ENCODE data around the gene S1PR5. TPM values are rescaled to one million over a fixed set of nuclear protein-coding genes. Genes with fewer than 3 reads are reported as not detected.

Gene S1PR5
- polyA plus RNA-seq, 1 experiment: 0.40 TPM

- POLR2A ChIA-PET: no interaction called here
- no peak for DNase-seq (ENCODE audit: low read depth)
These were observed 47.9 kb upstream of the S1PR5 start for GRCh38 chr19:10565028-10565566.

GRCh38 chr19:10562609-10563008 lies 45.4 kb upstream of the S1PR5 start:
- Histone ChIP-seq H3K36me3 (ENCODE audit: control insufficient read depth, insufficient read depth, low read length) (peaks cover 14% of the 10 kb centered on the region), H3K27me3 (ENCODE audit: control insufficient read depth, insufficient read depth, low read length) (no peaks in the 10 kb centered on the region), H3K4me3 (ENCODE audit: low read depth, low read length) (no peak overlapping the region)
- no peak for DNase-seq (ENCODE audit: low read depth)
- no peak for TF ChIP-seq CTCF (IDR thresholded peaks at IDR 0.05; ENCODE audit: insufficient read depth, low read depth, low read length)
- ChIA-PET CTCF (interaction anchor here (1.6 to 1.7 kb wide), 2 partner anchors 8 to 57 kb away, joined by 4 to 6 read pairs; no protein-coding TSS in a partner anchor), POLR2A (no interaction called here)

More at GRCh38 chr19:10565028-10565566, 47.9 kb upstream of the S1PR5 start:
- peaks cover 3% of the 10 kb centered on the region; the same call in 1 of the 2 replicates for H3K36me3 ChIP-seq (ENCODE audit: control insufficient read depth, insufficient read depth, low read length)
- peak; percentile 60 for TF ChIP-seq CTCF (IDR thresholded peaks at IDR 0.05; ENCODE audit: insufficient read depth, low read depth, low read length)
- CTCF ChIA-PET: interaction anchor here (0.7 to 4.1 kb wide), 7 partner anchors 9 to 162 kb away, joined by 3 to 21 read pairs (median 4); partner anchors contain the start of gene CDC37
- peak overlapping the region; percentile 99 for H3K4me3 ChIP-seq (ENCODE audit: low read depth, low read length)
- H3K27me3 ChIP-seq (ENCODE audit: control insufficient read depth, insufficient read depth, low read length): no peaks in the 10 kb centered on the region

- no peak overlapping the region for H3K4me3 ChIP-seq (ENCODE audit: low read depth, low read length)
- ChIA-PET POLR2A (no interaction called here), CTCF (no interaction called here)
- DNase-seq (ENCODE audit: low read depth): no peak
- H3K36me3 ChIP-seq (ENCODE audit: control insufficient read depth, insufficient read depth, low read length): peaks cover 21% of the 10 kb centered on the region
- TF ChIP-seq CTCF (IDR thresholded peaks at IDR 0.05; ENCODE audit: insufficient read depth, low read depth, low read length): no peak
- no peaks in the 10 kb centered on the region for H3K27me3 ChIP-seq (ENCODE audit: control insufficient read depth, insufficient read depth, low read length)
These were observed 42.9 kb upstream of the S1PR5 start for GRCh38 chr19:10560154-10560553.

GRCh38 chr19:10557603-10558197 lies 40.5 kb upstream of the S1PR5 start:
- POLR2A ChIA-PET: no interaction called here
- no peak for TF ChIP-seq CTCF (IDR thresholded peaks at IDR 0.05; ENCODE audit: insufficient read depth, low read depth, low read length)
- no peak for DNase-seq (ENCODE audit: low read depth)
- CTCF ChIA-PET: no interaction called here
- Histone ChIP-seq H3K36me3 (ENCODE audit: control insufficient read depth, insufficient read depth, low read length) (peaks cover 37% of the 10 kb centered on the region), H3K4me3 (ENCODE audit: low read depth, low read length) (no peak overlapping the region), H3K27me3 (ENCODE audit: control insufficient read depth, insufficient read depth, low read length) (no peaks in the 10 kb centered on the region)

GRCh38 chr19:10555610-10555973 lies 38.3 kb upstream of the S1PR5 start:
- no peak overlapping the region for H3K4me3 ChIP-seq (ENCODE audit: low read depth, low read length)
- TF ChIP-seq CTCF (IDR thresholded peaks at IDR 0.05; ENCODE audit: insufficient read depth, low read depth, low read length): no peak
- no peaks in the 10 kb centered on the region for H3K27me3 ChIP-seq (ENCODE audit: control insufficient read depth, insufficient read depth, low read length)
- POLR2A ChIA-PET: no interaction called here
- H3K36me3 ChIP-seq (ENCODE audit: control insufficient read depth, insufficient read depth, low read length): peaks cover 44% of the 10 kb centered on the region
- CTCF ChIA-PET: interaction anchor here (1.2 to 1.5 kb wide), 3 partner anchors 11 to 72 kb away, joined by 3 to 4 read pairs (median 4); partner anchors contain the start of gene KRI1
- DNase-seq (ENCODE audit: low read depth): no peak

Data from BJ (cell line).